Endodermal cell (in vitro differentiated cells): Measurements from ENCODE around the gene SPARC. TPM values are rescaled to one million over a fixed set of nuclear protein-coding genes. Genes with fewer than 3 reads are reported as not detected.
A peak's percentile ranks its signal among the peaks of the same experiment; 100 is the strongest.

ENCODE experiments used
- DNase-seq: peaks from one replicate; pipeline ENCODE4 v3.0.0-alpha.2; 2017
- H3K27ac ChIP-seq: 2 replicates; pipeline ENCODE4 v1.5.1; 2013; ENCODE audit warnings: mild to moderate bottlenecking, low read depth, low read length, moderate library complexity
- H3K27me3 ChIP-seq: 2 replicates; pipeline ENCODE4 v1.6.1; 2013; ENCODE audit warnings: mild to moderate bottlenecking, low read length, moderate library complexity; ENCODE audit not compliant: insufficient read depth, control insufficient read depth, poor library complexity, severe bottlenecking
- H3K36me3 ChIP-seq: 2 replicates; pipeline ENCODE4 v1.7.0; 2013; ENCODE audit warnings: mild to moderate bottlenecking, low read length, moderate library complexity; ENCODE audit not compliant: control insufficient read depth, insufficient read depth
- H3K4me1 ChIP-seq: one replicate; pipeline ENCODE4 v1.7.0; 2013; ENCODE audit warnings: low read length; ENCODE audit not compliant: control insufficient read depth, insufficient read depth
- H3K4me3 ChIP-seq: 2 replicates; pipeline ENCODE4 v1.5.1; 2013; ENCODE audit warnings: mild to moderate bottlenecking, low read length, moderate library complexity
- H3K9ac ChIP-seq: 2 replicates; pipeline ENCODE4 v1.6.1; 2013; ENCODE audit warnings: mild to moderate bottlenecking, low read length, moderate library complexity; ENCODE audit not compliant: poor library complexity, severe bottlenecking; ENCODE audit errors: extremely low read depth
- H3K9me3 ChIP-seq: 2 replicates; pipeline ENCODE4 v1.6.1; 2013; ENCODE audit warnings: mild to moderate bottlenecking, low read length, moderate library complexity; ENCODE audit not compliant: control insufficient read depth
- H3K27ac Mint-ChIP-seq: 2 replicates; pipeline ENCODE4 v1.8.0; 2020; ENCODE audit warnings: mixed read lengths
- H3K27me3 Mint-ChIP-seq: 2 replicates; pipeline ENCODE4 v1.8.0; 2021; ENCODE audit warnings: mild to moderate bottlenecking, mixed read lengths; ENCODE audit not compliant: insufficient read depth
- H3K36me3 Mint-ChIP-seq: 2 replicates; pipeline ENCODE4 v1.8.0; 2020; ENCODE audit warnings: low read depth, mixed read lengths
- H3K4me1 Mint-ChIP-seq: 2 replicates; pipeline ENCODE4 v1.8.0; 2020; ENCODE audit warnings: mixed read lengths
- H3K4me3 Mint-ChIP-seq: 2 replicates; pipeline ENCODE4 v1.8.0; 2020; ENCODE audit warnings: mild to moderate bottlenecking, moderate library complexity, mixed read lengths
- H3K9me3 Mint-ChIP-seq: 2 replicates; pipeline ENCODE4 v1.8.0; 2020; ENCODE audit warnings: mild to moderate bottlenecking, mixed read lengths
- CTCF ChIP-seq: fragments of 200-600 bp; sonication (generic); conservative IDR thresholded peaks from 2 replicates; pipeline ENCODE4 v1.5.0; 2021; ENCODE audit warnings: antibody characterized with exemption, mild to moderate bottlenecking
- WGBS, 2 experiments: methylation state at CpG; one replicate each; pipeline versions ENCODE4 v1.1.5 to v1.1.7; 2013; ENCODE audit warnings: missing lambda C conversion rate in 2 of 2, mixed read lengths in 1 of 2; ENCODE audit not compliant: insufficient coverage in 1 of 2, insufficient read length in 1 of 2; 5-methylcytosine and 5-hydroxymethylcytosine counted together
- total RNA-seq, 2 donors: library from RNA; stranded (reverse); fragmentation: NEBNext Ultra II Directional in 1 of 2; extraction: Animal tissue kit (Norgen Biotek cat#: 25700) in 1 of 2; gene quantifications; 2 replicates in 1 of 2; 3 replicates in 1 of 2; pipeline ENCODE4 v1.2.1, GENCODE V29; 2021

Gene SPARC
- total RNA-seq, 2 donors from 2014 or later = 523 to 643 TPM

GRCh38 chr5:151671950-151672349 is 14.8 kb downstream of the SPARC start:
- TF ChIP-seq CTCF = no peak
- H3K9ac ChIP-seq = no peak overlapping the region
- peaks cover 33% of the 10 kb centered on the region for H3K4me1 ChIP-seq
- no peaks in the 10 kb centered on the region for H3K27me3 ChIP-seq
- H3K4me3 Mint-ChIP-seq = no peak overlapping the region
- H3K27ac ChIP-seq = no peak overlapping the region
- no peak overlapping the region for H3K4me3 ChIP-seq
- no peaks in the 10 kb centered on the region for H3K27me3 Mint-ChIP-seq
- H3K9me3 ChIP-seq = no peaks in the 10 kb centered on the region
- peaks cover 49% of the 10 kb centered on the region for H3K4me1 Mint-ChIP-seq
- no peak for DNase-seq
- no peaks in the 10 kb centered on the region for H3K9me3 Mint-ChIP-seq
- WGBS, 2 experiments = 96% methylated on average over 4 of the region's 4 CpGs
- peaks cover 69% of the 10 kb centered on the region for H3K36me3 Mint-ChIP-seq
- H3K27ac Mint-ChIP-seq = peak overlapping the region; percentile 42
- H3K36me3 ChIP-seq = peaks cover 81% of the 10 kb centered on the region

GRCh38 chr5:151670953-151671636 is 15.6 kb downstream of the SPARC start:
- H3K4me3 ChIP-seq = no peak overlapping the region
- H3K9ac ChIP-seq = no peak overlapping the region
- H3K27me3 Mint-ChIP-seq = no peaks in the 10 kb centered on the region
- H3K27ac ChIP-seq = no peak overlapping the region
- H3K9me3 ChIP-seq = no peaks in the 10 kb centered on the region
- no peaks in the 10 kb centered on the region for H3K27me3 ChIP-seq
- no peaks in the 10 kb centered on the region for H3K9me3 Mint-ChIP-seq
- peaks cover 32% of the 10 kb centered on the region for H3K4me1 ChIP-seq
- no peak overlapping the region for H3K4me3 Mint-ChIP-seq
- 87 to 96% methylated on average over 3 to 6 of the region's 6 CpGs for WGBS, 2 experiments
- TF ChIP-seq CTCF = no peak
- peaks cover 76% of the 10 kb centered on the region for H3K36me3 Mint-ChIP-seq
- no peak for DNase-seq
- H3K4me1 Mint-ChIP-seq = peaks cover 40% of the 10 kb centered on the region
- H3K27ac Mint-ChIP-seq = no peak overlapping the region
- peaks cover 89% of the 10 kb centered on the region for H3K36me3 ChIP-seq

DNA sequence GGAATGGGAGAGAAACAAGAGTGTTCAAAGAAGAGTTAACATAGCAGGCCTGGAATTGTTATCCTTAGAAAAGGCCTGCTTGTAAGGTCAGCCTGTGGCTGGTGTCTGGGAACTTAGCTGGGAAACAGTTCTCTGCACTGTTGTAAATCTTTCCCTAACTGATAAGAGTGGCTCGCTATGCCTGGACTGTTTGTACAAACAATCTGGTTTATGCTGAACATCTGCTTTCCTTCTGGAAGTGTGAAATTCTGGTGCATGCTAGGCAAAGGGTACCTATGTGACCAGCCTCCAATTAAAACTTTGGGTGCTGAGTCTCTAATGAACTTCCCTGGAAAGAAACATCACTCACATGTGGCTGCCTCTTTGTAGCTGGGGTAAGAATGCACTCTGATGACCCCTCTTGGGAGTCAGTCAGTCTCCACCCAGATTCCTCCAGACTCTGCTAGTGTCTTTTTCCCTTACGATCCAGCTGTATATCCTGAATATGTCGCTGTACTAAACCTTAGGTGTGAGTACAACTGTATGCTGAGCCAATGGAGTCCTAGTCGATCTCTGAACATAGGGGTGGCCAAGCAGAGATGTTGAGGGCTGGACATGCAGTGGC is 16.5 kb downstream of the SPARC start:
- 94 to 97% methylated on average over 4 of the region's 4 CpGs for WGBS, 2 experiments
- H3K27ac Mint-ChIP-seq = no peak overlapping the region
- Histone ChIP-seq H3K27ac (no peak overlapping the region), H3K4me1 (peaks cover 36% of the 10 kb centered on the region), H3K36me3 (peaks cover 92% of the 10 kb centered on the region), H3K9me3 (no peaks in the 10 kb centered on the region), H3K27me3 (no peaks in the 10 kb centered on the region), H3K9ac (no peak overlapping the region), H3K4me3 (no peak overlapping the region)
- H3K4me3 Mint-ChIP-seq = no peak overlapping the region
- no peaks in the 10 kb centered on the region for H3K27me3 Mint-ChIP-seq
- H3K9me3 Mint-ChIP-seq = no peaks in the 10 kb centered on the region
- DNase-seq = no peak
- peaks cover 36% of the 10 kb centered on the region for H3K4me1 Mint-ChIP-seq
- no peak for TF ChIP-seq CTCF
- H3K36me3 Mint-ChIP-seq = peaks cover 82% of the 10 kb centered on the region
